Esophagus (tissue), 2 donors: ENCODE results near the gene OTX2. TPM values are rescaled to one million over a fixed set of nuclear protein-coding genes. Genes with fewer than 3 reads are reported as not detected.

Source experiments
- H3K27ac ChIP-seq, 2 donors: one replicate each; pipeline ENCODE4 v1.5.1; 2013; ENCODE audit warnings: low read depth in 2 of 2, mild to moderate bottlenecking in 2 of 2, inconsistent platforms in 1 of 2, low read length in 1 of 2, moderate library complexity in 1 of 2
- H3K27me3 ChIP-seq, 2 donors: one replicate each; pipeline ENCODE4 v1.6.1; 2013; ENCODE audit warnings: low read length in 2 of 2, control low read depth in 1 of 2, mild to moderate bottlenecking in 1 of 2; ENCODE audit not compliant: insufficient read depth in 2 of 2, control insufficient read depth in 1 of 2
- H3K36me3 ChIP-seq, 2 donors: one replicate each; pipeline ENCODE4 v1.6.1; 2013; ENCODE audit warnings: low read length in 1 of 2; ENCODE audit not compliant: control insufficient read depth in 2 of 2, insufficient read depth in 2 of 2
- H3K4me1 ChIP-seq, 2 donors: one replicate each; pipeline ENCODE4 v1.6.1; 2013; ENCODE audit warnings: low read length in 1 of 2; ENCODE audit not compliant: control insufficient read depth in 2 of 2, insufficient read depth in 2 of 2
- H3K4me3 ChIP-seq, 2 donors: one replicate each; pipeline ENCODE4 v1.5.1; 2013; ENCODE audit warnings: low read length in 2 of 2, mild to moderate bottlenecking in 2 of 2, low read depth in 1 of 2, moderate library complexity in 1 of 2
- H3K9me3 ChIP-seq, 2 donors: one replicate each; pipeline ENCODE4 v1.6.1; 2013; ENCODE audit warnings: mild to moderate bottlenecking in 2 of 2, low read depth in 1 of 2, low read length in 1 of 2, moderate library complexity in 1 of 2; ENCODE audit not compliant: control insufficient read depth in 2 of 2, insufficient read depth in 1 of 2
- WGBS, 2 donors: extraction: QIAGEN DNeasy Blood & Tissue Kit; methylation state at CpG; one replicate each; pipeline ENCODE4 v1.1.7; 2013; 5-methylcytosine and 5-hydroxymethylcytosine counted together
- polyA plus RNA-seq, 2 donors: library from polyadenylated mRNA; stranded (reverse); fragments of 200-250 nt; gene quantifications; one replicate each; pipeline ENCODE4 v1.2.3, GENCODE V29; 2013
- donor health status: healthy with polysubstance abuse.
- donor health status: Bipolar disorder and iron deficiency.

The OTX2 gene
- polyA plus RNA-seq, 2 donors, result not detected

GRCh38 chr14:56813143-56813551 is 2.9 kb upstream of the OTX2 start:
- 4 to 7% methylated on average over 3 of the region's 3 CpGs for WGBS, 2 donors
- H3K4me1 ChIP-seq, result no peaks in the 10 kb centered on the region
- no peak overlapping the region for H3K27ac ChIP-seq
- H3K4me3 ChIP-seq, result no peak overlapping the region
- peaks cover 3 to 9% of the 10 kb centered on the region in 2 donors for H3K9me3 ChIP-seq
- peaks cover 5 to 44% of the 10 kb centered on the region in 2 donors for H3K27me3 ChIP-seq
- no peaks in the 10 kb centered on the region for H3K36me3 ChIP-seq

- H3K36me3 ChIP-seq, result no peaks in the 10 kb centered on the region
- 9 to 11% methylated on average over 25 of the region's 25 CpGs for WGBS, 2 donors
- peaks cover 5 to 47% of the 10 kb centered on the region in 2 donors for H3K27me3 ChIP-seq
Observed at GRCh38 chr14:56812364-56813141, 2.3 kb upstream of the OTX2 start.

DNA sequence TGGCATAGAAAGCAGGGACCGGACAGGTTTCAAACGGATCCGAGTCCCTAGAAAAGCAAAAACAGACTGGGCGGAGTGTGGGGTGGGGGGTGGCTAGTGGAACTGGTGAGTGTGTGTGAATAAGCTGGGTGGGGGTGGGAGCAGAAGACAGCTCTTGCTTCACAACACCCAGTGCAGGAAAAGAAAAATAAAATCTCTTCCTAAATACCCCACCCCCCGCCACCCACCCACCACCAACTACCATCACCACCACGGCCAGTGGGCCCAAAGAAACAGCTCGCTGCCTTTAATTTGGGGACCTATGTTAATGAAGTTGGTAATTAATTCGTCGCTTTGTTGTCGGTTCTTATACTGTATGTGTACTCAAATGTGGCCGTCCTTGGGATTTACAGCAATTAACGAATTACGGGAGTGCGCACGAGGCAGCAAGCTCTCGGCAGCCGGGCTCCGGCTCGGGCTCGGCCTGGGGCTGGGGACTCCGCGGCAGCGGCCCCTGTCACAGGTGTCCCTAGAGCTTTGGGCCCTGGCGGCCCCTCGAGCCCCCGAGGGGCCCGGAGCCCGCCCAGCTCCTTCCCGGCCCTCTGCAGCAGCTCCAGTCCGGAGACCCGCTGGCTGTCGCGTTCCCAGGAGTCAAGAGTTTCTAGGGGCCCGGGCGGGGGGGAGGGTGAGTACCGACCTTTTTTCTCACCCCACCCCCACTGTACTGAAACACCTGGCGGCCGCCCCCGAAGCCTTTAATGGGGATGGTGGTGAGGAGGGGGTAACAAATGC is 1.5 kb upstream of the OTX2 start:
- Histone ChIP-seq H3K27me3 (peaks cover 5 to 44% of the 10 kb centered on the region in 2 donors), H3K4me1 (no peaks in the 10 kb centered on the region), H3K27ac (no peak overlapping the region), H3K9me3 (peaks cover 3 to 9% of the 10 kb centered on the region in 2 donors), H3K4me3 (no peak overlapping the region), H3K36me3 (no peaks in the 10 kb centered on the region)
- 9 to 10% methylated on average over 37 to 39 of the region's 39 CpGs for WGBS, 2 donors

More at GRCh38 chr14:56812364-56813141, 2.3 kb upstream of the OTX2 start:
- H3K9me3 ChIP-seq, result peaks cover 3 to 9% of the 10 kb centered on the region in 2 donors
- no peaks in the 10 kb centered on the region for H3K4me1 ChIP-seq
- no peak overlapping the region for H3K4me3 ChIP-seq
- no peak overlapping the region for H3K27ac ChIP-seq

- H3K27ac ChIP-seq, result no peak overlapping the region
- H3K36me3 ChIP-seq, result no peaks in the 10 kb centered on the region
- H3K4me3 ChIP-seq, result no peak overlapping the region
- WGBS, 2 donors, result 8 to 13% methylated on average over 31 of the region's 31 CpGs
- H3K4me1 ChIP-seq, result no peaks in the 10 kb centered on the region
- peaks cover 3 to 9% of the 10 kb centered on the region in 2 donors for H3K9me3 ChIP-seq
- peaks cover 5 to 43% of the 10 kb centered on the region in 2 donors for H3K27me3 ChIP-seq
Observed at GRCh38 chr14:56810836-56811592, 735 bp upstream of the OTX2 start.

DNA sequence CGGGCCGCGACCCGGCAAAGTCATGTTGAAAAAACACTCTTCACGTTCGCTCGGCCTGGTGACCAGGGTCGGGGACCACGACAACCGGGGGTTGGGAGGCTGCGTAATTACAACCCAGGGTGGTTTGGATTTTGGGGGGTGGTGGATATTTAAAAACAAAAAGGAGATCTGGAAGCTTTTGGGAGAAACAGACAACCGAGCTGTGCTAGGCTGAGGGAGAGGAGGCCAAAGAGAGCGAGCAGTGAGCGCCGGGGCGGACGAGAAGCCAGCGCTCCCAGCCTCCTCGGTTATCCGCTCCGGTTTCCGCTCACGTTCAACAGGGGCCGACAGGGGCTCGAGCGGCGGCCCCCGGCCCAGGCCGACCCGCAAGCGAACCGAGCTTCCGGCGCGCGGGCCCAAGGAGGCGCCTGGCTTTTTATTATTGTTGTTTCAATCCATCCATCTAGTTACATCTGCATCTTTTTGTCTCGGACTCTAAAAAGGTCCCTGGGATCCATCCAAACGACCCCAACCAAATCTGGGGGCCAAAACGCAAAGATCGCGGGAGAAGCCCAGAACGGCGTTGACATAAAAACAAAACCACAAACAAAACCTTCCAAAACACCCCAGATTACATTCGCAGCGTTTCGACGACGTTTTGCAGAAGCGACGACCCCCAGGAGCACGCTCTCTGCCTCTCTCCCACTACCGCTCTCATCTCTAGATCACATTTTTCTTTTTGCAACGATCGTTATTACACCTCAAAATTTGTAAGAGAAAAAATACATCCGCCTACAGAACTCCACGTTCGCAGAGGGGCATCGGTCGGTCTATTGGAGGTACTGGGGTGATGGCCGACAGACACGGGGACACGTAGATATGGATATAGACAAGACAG is 771 bp downstream of the OTX2 start:
- Histone ChIP-seq H3K36me3 (no peaks in the 10 kb centered on the region), H3K4me1 (no peaks in the 10 kb centered on the region), H3K4me3 (no peak overlapping the region), H3K9me3 (peaks cover 3 to 11% of the 10 kb centered on the region in 2 donors), H3K27me3 (peaks cover 11 to 53% of the 10 kb centered on the region in 2 donors), H3K27ac (no peak overlapping the region)
- 8 to 17% methylated on average over 57 to 63 of the region's 63 CpGs for WGBS, 2 donors

- Histone ChIP-seq H3K4me3 (peak overlapping the region in 1 of 2 donors; percentile 2), H3K9me3 (peaks cover 3 to 9% of the 10 kb centered on the region in 2 donors), H3K27me3 (peaks cover 11 to 55% of the 10 kb centered on the region in 2 donors), H3K27ac (no peak overlapping the region), H3K36me3 (no peaks in the 10 kb centered on the region), H3K4me1 (no peaks in the 10 kb centered on the region)
- 9 to 11% methylated on average over 71 of the region's 71 CpGs for WGBS, 2 donors
Observed at GRCh38 chr14:56808383-56809269, 1.7 kb downstream of the OTX2 start.

GRCh38 chr14:56808110-56808382 is 2.2 kb downstream of the OTX2 start:
- H3K9me3 ChIP-seq, result peaks cover 3 to 9% of the 10 kb centered on the region in 2 donors
- H3K4me3 ChIP-seq, result peak overlapping the region in 1 of 2 donors; percentile 2
- 7 to 9% methylated on average over 16 of the region's 16 CpGs for WGBS, 2 donors
- no peaks in the 10 kb centered on the region for H3K4me1 ChIP-seq
- H3K36me3 ChIP-seq, result no peaks in the 10 kb centered on the region
- peaks cover 11 to 56% of the 10 kb centered on the region in 2 donors for H3K27me3 ChIP-seq
- H3K27ac ChIP-seq, result no peak overlapping the region

DNA sequence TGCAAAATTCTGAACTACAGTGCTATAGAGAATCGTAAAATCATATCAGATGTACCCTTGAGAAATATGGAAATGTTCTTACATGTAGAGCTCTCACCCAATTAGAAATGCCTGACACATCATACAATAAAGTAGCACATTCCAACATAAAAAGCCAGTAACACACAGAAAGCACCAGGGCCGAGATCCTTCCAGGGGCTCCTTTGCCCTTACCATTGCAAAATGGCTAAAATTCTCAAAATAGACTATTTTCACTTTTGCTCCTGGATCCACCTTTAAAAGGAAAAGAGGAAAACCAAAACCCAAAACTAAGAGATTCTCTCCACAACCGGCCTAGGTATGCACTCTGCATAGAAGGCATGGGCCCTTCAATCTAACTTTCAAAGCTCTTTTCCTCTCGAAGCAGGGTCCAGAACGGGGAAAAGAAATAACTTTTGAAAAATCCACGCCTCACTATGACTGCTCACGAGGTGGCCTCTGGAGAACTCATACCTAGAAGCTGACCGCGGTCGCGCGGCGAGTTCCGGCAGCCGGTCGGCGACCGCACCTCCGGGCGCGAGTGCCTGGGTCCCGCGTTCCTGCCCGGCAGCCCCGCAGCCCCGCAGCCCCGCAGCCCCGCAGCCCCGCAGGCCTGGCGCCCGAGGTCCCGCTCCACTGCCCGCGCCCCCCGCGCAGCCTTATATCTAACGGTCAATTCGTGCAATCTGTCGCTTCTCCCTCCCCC is 2.7 kb downstream of the OTX2 start:
- no peaks in the 10 kb centered on the region for H3K4me1 ChIP-seq
- no peaks in the 10 kb centered on the region for H3K36me3 ChIP-seq
- peaks cover 3 to 9% of the 10 kb centered on the region in 2 donors for H3K9me3 ChIP-seq
- peak overlapping the region in 1 of 2 donors; percentile 2 for H3K4me3 ChIP-seq
- 12 to 18% methylated on average over 35 to 39 of the region's 39 CpGs for WGBS, 2 donors
- H3K27ac ChIP-seq, result no peak overlapping the region
- H3K27me3 ChIP-seq, result peaks cover 11 to 54% of the 10 kb centered on the region in 2 donors
